K562 (cell line): ENCODE measurements around the gene HPCA. TPM values are rescaled to one million over a fixed set of nuclear protein-coding genes. Genes with fewer than 3 reads are reported as not detected.

ENCODE experiments used
- CBX2 ChIP-seq: fragments of 200-600 bp; sonication (generic); IDR thresholded peaks from one replicate; pipeline ENCODE4 v1.6.1; 2012; ENCODE audit warnings: mild to moderate bottlenecking, low read length, inconsistent platforms; ENCODE audit not compliant: insufficient read depth, poor library complexity, severe bottlenecking
- GABPB2 ChIP-seq: fragments of 250-450 bp; sonication (Bioruptor Pico); conservative IDR thresholded peaks from 2 replicates; pipeline ENCODE4 v1.5.1; 2021; ENCODE audit warnings: mild to moderate bottlenecking
- KDM5B ChIP-seq: fragments of 200-600 bp; sonication (generic); IDR thresholded peaks from 2 replicates; pipeline ENCODE4 v1.6.1; 2012; ENCODE audit warnings: low read depth, mild to moderate bottlenecking, moderate library complexity, low read length, control low read depth, inconsistent platforms; ENCODE audit not compliant: insufficient replicate concordance
- MXI1 ChIP-seq: IDR thresholded peaks from 2 replicates; pipeline ENCODE4 v1.6.1; 2011; ENCODE audit warnings: low read depth, mild to moderate bottlenecking, improper control_type of control experiment, low read length
- PHB2 ChIP-seq: fragments of 450-650 bp; IDR thresholded peaks from 2 replicates; pipeline ENCODE4 v1.6.1; 2017; ENCODE audit warnings: low read depth
- RBM17 ChIP-seq: fragments of 200-400 bp; formaldehyde crosslinking; IDR thresholded peaks from 2 replicates; pipeline ENCODE4 v1.6.1; 2017; ENCODE audit warnings: low read depth, mild to moderate bottlenecking, low read length, borderline replicate concordance
- polyA plus RNA-seq, 8 experiments: library from polyadenylated mRNA; depleted of rRNA in 4 of 8; stranded (reverse) in 5 of 8; unstranded in 3 of 8; fragments of >200 nt; fragmentation: Nextera tagmentation in 2 of 8; fragmentation: Illumina TruSeq in 1 of 8; extraction: Ambion mirVana in 2 of 8; extraction: Trizol in 1 of 8; gene quantifications; 2 replicates each; pipeline versions ENCODE4 v1.2.1 to v1.2.3, GENCODE V29; 2011 to 2014; ENCODE audit warnings: inconsistent platforms in 1 of 8, missing spikeins in 1 of 8
- total RNA-seq, 7 experiments: library from RNA; depleted of rRNA in 6 of 7; stranded (reverse); fragments of >200 nt in 6 of 7; fragmentation: Illumina TruSeq in 2 of 7; extraction: Trizol in 2 of 7; gene quantifications; 2 replicates each; pipeline versions ENCODE4 v1.2.1 to v1.2.3, GENCODE V29; 2011 to 2021; ENCODE audit warnings: low replicate concordance in 1 of 7
- TF ChIP-seq, protein P1 (sequence below): fragments of 250-450 bp; sonication (Bioruptor Pico); IDR thresholded peaks from 2 replicates; pipeline ENCODE4 v1.8.0; 2022; ENCODE audit warnings: inconsistent platforms
- TF ChIP-seq, protein P2 (sequence below), 2 experiments: fragments of 450-650 bp in 1 of 2; IDR thresholded peaks; 2 replicates each; pipeline ENCODE4 v1.6.1; 2011 to 2017; ENCODE audit warnings: low read depth in 2 of 2, antibody characterized with exemption in 1 of 2, borderline replicate concordance in 1 of 2, low read length in 1 of 2, mild to moderate bottlenecking in 1 of 2, mixed read lengths in 1 of 2; ENCODE audit not compliant: control insufficient read depth in 1 of 2
- TF ChIP-seq, protein P3 (sequence below), 2 experiments: fragments of 450-650 bp in 1 of 2; sonication (generic) in 1 of 2; formaldehyde crosslinking; conservative IDR thresholded peaks; 2 replicates each; pipeline versions ENCODE4 v1.4.0 to v1.8.1; 2020 to 2022; ENCODE audit warnings: mild to moderate bottlenecking in 1 of 2, missing genetic modification reagents in 1 of 2
- TF ChIP-seq, protein P4 (sequence below): sonication (generic); formaldehyde crosslinking; IDR thresholded peaks from 2 replicates; pipeline ENCODE4 v1.8.1; 2023; ENCODE audit warnings: mild to moderate bottlenecking, missing genetic modification reagents

HPCA gene
- total and polyA plus RNA-seq, 9 of the 15 experiments (the other 6 are each of a cell fraction or from before 2014, with no cell fraction given) = not detected

DNA sequence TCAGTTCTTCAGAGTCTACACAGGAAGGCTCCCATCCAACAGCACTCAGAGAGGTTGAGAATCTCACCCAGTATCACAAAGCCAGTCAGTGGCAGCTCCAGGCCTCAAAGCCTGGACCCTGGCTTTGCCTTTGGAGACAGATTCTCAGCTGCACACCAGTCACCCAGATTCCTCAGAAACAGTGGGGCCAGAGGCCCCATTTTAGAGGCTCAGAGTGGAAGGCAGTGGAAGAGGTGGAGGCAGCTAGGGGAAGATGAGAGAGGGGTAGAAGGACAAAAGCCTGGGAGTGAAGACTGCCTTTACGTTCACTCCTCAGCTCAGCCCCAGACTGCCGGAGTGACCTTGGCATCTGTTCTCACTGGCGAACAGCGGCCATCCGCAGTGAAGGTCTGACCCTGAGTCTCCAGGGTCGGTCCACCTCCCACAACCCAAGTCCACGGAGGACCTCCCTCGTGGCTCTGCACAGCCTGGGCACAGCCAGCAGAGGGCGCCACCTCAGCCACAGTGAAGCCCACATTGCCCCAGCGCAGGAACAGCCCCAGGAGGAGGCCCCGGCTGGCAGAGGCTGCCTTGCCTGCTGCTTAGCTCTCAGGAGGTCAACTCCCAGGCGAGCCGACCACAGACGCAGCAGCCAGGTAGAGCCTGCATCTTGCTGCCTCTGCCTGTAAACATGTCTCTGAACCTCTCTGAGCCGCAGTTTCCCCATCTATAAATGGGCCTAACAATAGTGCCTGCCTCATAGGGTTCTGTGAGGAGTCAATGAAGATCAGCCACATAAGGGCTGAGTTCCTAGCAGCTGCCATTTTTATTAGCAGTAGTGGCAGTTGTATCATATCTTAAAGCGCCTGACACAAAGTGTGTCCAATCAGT is 9.7 kb upstream of the HPCA start (continued):
- TF ChIP-seq, protein P1, sequence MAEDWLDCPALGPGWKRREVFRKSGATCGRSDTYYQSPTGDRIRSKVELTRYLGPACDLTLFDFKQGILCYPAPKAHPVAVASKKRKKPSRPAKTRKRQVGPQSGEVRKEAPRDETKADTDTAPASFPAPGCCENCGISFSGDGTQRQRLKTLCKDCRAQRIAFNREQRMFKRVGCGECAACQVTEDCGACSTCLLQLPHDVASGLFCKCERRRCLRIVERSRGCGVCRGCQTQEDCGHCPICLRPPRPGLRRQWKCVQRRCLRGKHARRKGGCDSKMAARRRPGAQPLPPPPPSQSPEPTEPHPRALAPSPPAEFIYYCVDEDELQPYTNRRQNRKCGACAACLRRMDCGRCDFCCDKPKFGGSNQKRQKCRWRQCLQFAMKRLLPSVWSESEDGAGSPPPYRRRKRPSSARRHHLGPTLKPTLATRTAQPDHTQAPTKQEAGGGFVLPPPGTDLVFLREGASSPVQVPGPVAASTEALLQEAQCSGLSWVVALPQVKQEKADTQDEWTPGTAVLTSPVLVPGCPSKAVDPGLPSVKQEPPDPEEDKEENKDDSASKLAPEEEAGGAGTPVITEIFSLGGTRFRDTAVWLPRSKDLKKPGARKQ (CRISPR knock-in tag) = no peak
- TF ChIP-seq GABPB2 (no peak), PHB2 (no peak), MXI1 (no peak), RBM17 (no peak), CBX2 (no peak), KDM5B (no peak)
- TF ChIP-seq, protein P2, sequence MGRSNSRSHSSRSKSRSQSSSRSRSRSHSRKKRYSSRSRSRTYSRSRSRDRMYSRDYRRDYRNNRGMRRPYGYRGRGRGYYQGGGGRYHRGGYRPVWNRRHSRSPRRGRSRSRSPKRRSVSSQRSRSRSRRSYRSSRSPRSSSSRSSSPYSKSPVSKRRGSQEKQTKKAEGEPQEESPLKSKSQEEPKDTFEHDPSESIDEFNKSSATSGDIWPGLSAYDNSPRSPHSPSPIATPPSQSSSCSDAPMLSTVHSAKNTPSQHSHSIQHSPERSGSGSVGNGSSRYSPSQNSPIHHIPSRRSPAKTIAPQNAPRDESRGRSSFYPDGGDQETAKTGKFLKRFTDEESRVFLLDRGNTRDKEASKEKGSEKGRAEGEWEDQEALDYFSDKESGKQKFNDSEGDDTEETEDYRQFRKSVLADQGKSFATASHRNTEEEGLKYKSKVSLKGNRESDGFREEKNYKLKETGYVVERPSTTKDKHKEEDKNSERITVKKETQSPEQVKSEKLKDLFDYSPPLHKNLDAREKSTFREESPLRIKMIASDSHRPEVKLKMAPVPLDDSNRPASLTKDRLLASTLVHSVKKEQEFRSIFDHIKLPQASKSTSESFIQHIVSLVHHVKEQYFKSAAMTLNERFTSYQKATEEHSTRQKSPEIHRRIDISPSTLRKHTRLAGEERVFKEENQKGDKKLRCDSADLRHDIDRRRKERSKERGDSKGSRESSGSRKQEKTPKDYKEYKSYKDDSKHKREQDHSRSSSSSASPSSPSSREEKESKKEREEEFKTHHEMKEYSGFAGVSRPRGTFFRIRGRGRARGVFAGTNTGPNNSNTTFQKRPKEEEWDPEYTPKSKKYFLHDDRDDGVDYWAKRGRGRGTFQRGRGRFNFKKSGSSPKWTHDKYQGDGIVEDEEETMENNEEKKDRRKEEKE (IDR thresholded peaks at IDR 0.05; ENCODE audit: borderline replicate concordance in 1 of 2, control insufficient read depth in 1 of 2, low read depth in 2 of 2, low read length in 1 of 2) = no peak
- TF ChIP-seq, protein P3, sequence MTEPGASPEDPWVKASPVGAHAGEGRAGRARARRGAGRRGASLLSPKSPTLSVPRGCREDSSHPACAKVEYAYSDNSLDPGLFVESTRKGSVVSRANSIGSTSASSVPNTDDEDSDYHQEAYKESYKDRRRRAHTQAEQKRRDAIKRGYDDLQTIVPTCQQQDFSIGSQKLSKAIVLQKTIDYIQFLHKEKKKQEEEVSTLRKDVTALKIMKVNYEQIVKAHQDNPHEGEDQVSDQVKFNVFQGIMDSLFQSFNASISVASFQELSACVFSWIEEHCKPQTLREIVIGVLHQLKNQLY (CRISPR knock-in tag; conservative IDR thresholded peaks at IDR 0.05) = no peak
- TF ChIP-seq, protein P4, sequence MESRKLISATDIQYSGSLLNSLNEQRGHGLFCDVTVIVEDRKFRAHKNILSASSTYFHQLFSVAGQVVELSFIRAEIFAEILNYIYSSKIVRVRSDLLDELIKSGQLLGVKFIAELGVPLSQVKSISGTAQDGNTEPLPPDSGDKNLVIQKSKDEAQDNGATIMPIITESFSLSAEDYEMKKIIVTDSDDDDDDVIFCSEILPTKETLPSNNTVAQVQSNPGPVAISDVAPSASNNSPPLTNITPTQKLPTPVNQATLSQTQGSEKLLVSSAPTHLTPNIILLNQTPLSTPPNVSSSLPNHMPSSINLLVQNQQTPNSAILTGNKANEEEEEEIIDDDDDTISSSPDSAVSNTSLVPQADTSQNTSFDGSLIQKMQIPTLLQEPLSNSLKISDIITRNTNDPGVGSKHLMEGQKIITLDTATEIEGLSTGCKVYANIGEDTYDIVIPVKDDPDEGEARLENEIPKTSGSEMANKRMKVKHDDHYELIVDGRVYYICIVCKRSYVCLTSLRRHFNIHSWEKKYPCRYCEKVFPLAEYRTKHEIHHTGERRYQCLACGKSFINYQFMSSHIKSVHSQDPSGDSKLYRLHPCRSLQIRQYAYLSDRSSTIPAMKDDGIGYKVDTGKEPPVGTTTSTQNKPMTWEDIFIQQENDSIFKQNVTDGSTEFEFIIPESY (CRISPR knock-in tag) = no peak
- TF ChIP-seq, all 486 proteins: peak for 34
